ENCODE data around the gene SEM1.

- TF ChIP-seq EP300 (IDR thresholded peaks at IDR 0.05) (no peak), CTCF (IDR thresholded peaks at IDR 0.05) (no peak)
Observed at GRCh38 chr7:96691702-96692101, 17.9 kb downstream of the SEM1 start.

All from gastroesophageal sphincter (tissue), 3 donors.